Measurements from ENCODE around the gene C19orf38. TPM values are rescaled to one million over a fixed set of nuclear protein-coding genes. Genes with fewer than 3 reads are reported as not detected.
"Not testable (repeated sequence)": the region's sequence is repeated elsewhere in the genome, so short reads cannot be mapped to it uniquely, and the experiment has no call there.

Gene C19orf38
- total RNA-seq, 4 donors from 2014 or later, result 0.97 to 3.6 (median 1.1) TPM; not detected in 1

GRCh38 chr19:10876459-10877240 is 28.4 kb downstream of the C19orf38 start:
- 65% methylated on average over 7 of the region's 10 CpGs for WGBS
- intact Hi-C loops (cut with DNase I), result no loop called here
- Histone ChIP-seq H3K27me3 (peaks cover 0 to 4% (median 0%) of the 10 kb centered on the region in 4 donors), H3K4me3 (no peak overlapping the region), H3K27ac (replicated peaks in 1 of 4) (peak overlapping the region in 3 of 4 donors; percentile 17 to 61 (median 40)), H3K9me3 (no peaks in the 10 kb centered on the region), H3K4me1 (peaks cover 48 to 93% (median 73%) of the 10 kb centered on the region in 4 donors), H3K36me3 (no peaks in the 10 kb centered on the region)
- DNase-seq (ENCODE audit: extremely low spot score), result no peak
- TF ChIP-seq POLR2A (IDR thresholded peaks at IDR 0.05; ENCODE audit: low read depth) (no peak), EP300 (IDR thresholded peaks at IDR 0.05) (no peak), CTCF (IDR thresholded peaks at IDR 0.05) (no peak), POLR2AphosphoS5 (IDR thresholded peaks at IDR 0.05) (no peak)

GRCh38 chr19:10877608-10878007 is 29.4 kb downstream of the C19orf38 start:
- H3K36me3 ChIP-seq; H3K9me3 ChIP-seq; intact Hi-C loops (cut with DNase I); H3K27me3 ChIP-seq; H3K4me3 ChIP-seq; DNase-seq (ENCODE audit: extremely low spot score): not testable (repeated sequence)
- Histone ChIP-seq H3K4me1 (peaks cover 50 to 92% (median 75%) of the 10 kb centered on the region in 4 donors), H3K27ac (replicated peaks in 1 of 4) (peak overlapping the region in 3 of 4 donors; percentile 17 to 61 (median 40))
- WGBS, result 95% methylated on average over 9 of the region's 9 CpGs

GRCh38 chr19:10878253-10878652 is 30.0 kb downstream of the C19orf38 start:
- Histone ChIP-seq H3K4me1 (peaks cover 48 to 86% (median 69%) of the 10 kb centered on the region in 4 donors), H3K4me3 (no peak overlapping the region), H3K27ac (replicated peaks in 1 of 4) (no peak overlapping the region), H3K27me3 (peaks cover 0 to 4% (median 0%) of the 10 kb centered on the region in 4 donors), H3K36me3 (no peaks in the 10 kb centered on the region), H3K9me3 (no peaks in the 10 kb centered on the region)
- intact Hi-C loops (cut with DNase I), result no loop called here
- WGBS, result 93% methylated on average over 3 of the region's 3 CpGs
- TF ChIP-seq POLR2AphosphoS5 (IDR thresholded peaks at IDR 0.05) (no peak), EP300 (IDR thresholded peaks at IDR 0.05) (no peak), CTCF (IDR thresholded peaks at IDR 0.05) (no peak), POLR2A (IDR thresholded peaks at IDR 0.05; ENCODE audit: low read depth) (no peak)
- DNase-seq (ENCODE audit: extremely low spot score), result no peak

- no peak for DNase-seq (ENCODE audit: extremely low spot score)
- Histone ChIP-seq H3K9me3 (no peaks in the 10 kb centered on the region), H3K4me3 (no peak overlapping the region), H3K27ac (replicated peaks in 1 of 4) (no peak overlapping the region), H3K36me3 (no peaks in the 10 kb centered on the region), H3K27me3 (peaks cover 0 to 4% (median 0%) of the 10 kb centered on the region in 4 donors), H3K4me1 (peaks cover 40 to 75% (median 63%) of the 10 kb centered on the region in 4 donors)
- WGBS, result 79% methylated on average over 14 of the region's 14 CpGs
- intact Hi-C loops (cut with DNase I), result loop anchor here (5.0 kb wide), 1 partner anchor 41 kb away; no protein-coding TSS in a partner anchor
- TF ChIP-seq POLR2AphosphoS5 (IDR thresholded peaks at IDR 0.05), result no peak
- TF ChIP-seq POLR2A (IDR thresholded peaks at IDR 0.05; ENCODE audit: low read depth), result no peak
- TF ChIP-seq CTCF (IDR thresholded peaks at IDR 0.05), result no peak
- no peak for TF ChIP-seq EP300 (IDR thresholded peaks at IDR 0.05)
Measured at GRCh38 chr19:10881403-10882107, 33.3 kb downstream of the C19orf38 start.

- Histone ChIP-seq H3K4me1 (peaks cover 35 to 74% (median 60%) of the 10 kb centered on the region in 4 donors), H3K36me3 (no peaks in the 10 kb centered on the region), H3K27ac (replicated peaks in 1 of 4) (no peak overlapping the region), H3K4me3 (no peak overlapping the region), H3K9me3 (no peaks in the 10 kb centered on the region), H3K27me3 (peaks cover 0 to 4% (median 0%) of the 10 kb centered on the region in 4 donors)
- no peak for DNase-seq (ENCODE audit: extremely low spot score)
- TF ChIP-seq EP300 (IDR thresholded peaks at IDR 0.05) (no peak), POLR2A (IDR thresholded peaks at IDR 0.05; ENCODE audit: low read depth) (no peak), CTCF (IDR thresholded peaks at IDR 0.05) (no peak), POLR2AphosphoS5 (IDR thresholded peaks at IDR 0.05) (no peak)
- WGBS, result 79% methylated on average over 9 of the region's 9 CpGs
- intact Hi-C loops (cut with DNase I), result loop anchor here (5.0 kb wide), 1 partner anchor 40 kb away; no protein-coding TSS in a partner anchor
Measured at GRCh38 chr19:10882108-10882457, 33.9 kb downstream of the C19orf38 start.

Data from esophagus muscularis mucosa (tissue), 4 donors.